SK-N-SH (cell line): ENCODE measurements around the gene BSCL2.

ENCODE experiments used
- ELF1 ChIP-seq: IDR thresholded peaks from 2 replicates; pipeline ENCODE4 v1.4.0; 2012
- EP300 ChIP-seq, 2 experiments: IDR thresholded peaks; 2 replicates each; pipeline versions ENCODE4 v1.4.0 to v1.6.1; 2012; ENCODE audit warnings: borderline replicate concordance in 1 of 2, low read depth in 1 of 2, low read length in 1 of 2
- FOXJ3 ChIP-seq: sonication (generic); formaldehyde crosslinking; IDR thresholded peaks from 2 replicates; pipeline ENCODE4 v1.5.1; 2020; ENCODE audit warnings: mild to moderate bottlenecking, missing genetic modification reagents
- POLR2AphosphoS5 ChIP-seq: IDR thresholded peaks from 2 replicates; pipeline ENCODE4 v1.6.1; 2012; ENCODE audit warnings: low read depth, low read length
- RCOR1 ChIP-seq: fragments of 150-350 bp; IDR thresholded peaks from 2 replicates; pipeline ENCODE4 v1.6.1; 2017; ENCODE audit warnings: antibody characterized with exemption, low read length
- RFX5 ChIP-seq: IDR thresholded peaks from 2 replicates; pipeline ENCODE4 v1.6.1; 2012; ENCODE audit warnings: mild to moderate bottlenecking, improper control_type of control experiment, low read length
- SIN3A ChIP-seq: IDR thresholded peaks from 2 replicates; pipeline ENCODE4 v1.6.1; 2012; ENCODE audit warnings: low read depth, mild to moderate bottlenecking, low read length, moderate library complexity, borderline replicate concordance
- TAF1 ChIP-seq: IDR thresholded peaks from 2 replicates; pipeline ENCODE4 v1.6.1; 2012; ENCODE audit warnings: low read depth, mild to moderate bottlenecking, low read length, moderate library complexity, borderline replicate concordance
- USF1 ChIP-seq: IDR thresholded peaks from 2 replicates; pipeline ENCODE4 v1.4.0; 2012; ENCODE audit warnings: low read depth, borderline replicate concordance
- TF ChIP-seq, protein P1 (sequence below): fragments of 200-600 bp; sonication (generic); IDR thresholded peaks from 2 replicates; pipeline ENCODE4 v1.6.1; 2017; ENCODE audit warnings: antibody characterized with exemption, mild to moderate bottlenecking, moderate library complexity
- TF ChIP-seq, protein P2 (sequence below): IDR thresholded peaks from 2 replicates; pipeline ENCODE4 v1.4.0; 2012; ENCODE audit warnings: low read depth
- TF ChIP-seq, protein P3 (sequence below): fragments of 150-350 bp; IDR thresholded peaks from 2 replicates; pipeline ENCODE4 v1.6.1; 2017; ENCODE audit warnings: antibody characterized with exemption, low read length, low read depth, borderline replicate concordance

DNA sequence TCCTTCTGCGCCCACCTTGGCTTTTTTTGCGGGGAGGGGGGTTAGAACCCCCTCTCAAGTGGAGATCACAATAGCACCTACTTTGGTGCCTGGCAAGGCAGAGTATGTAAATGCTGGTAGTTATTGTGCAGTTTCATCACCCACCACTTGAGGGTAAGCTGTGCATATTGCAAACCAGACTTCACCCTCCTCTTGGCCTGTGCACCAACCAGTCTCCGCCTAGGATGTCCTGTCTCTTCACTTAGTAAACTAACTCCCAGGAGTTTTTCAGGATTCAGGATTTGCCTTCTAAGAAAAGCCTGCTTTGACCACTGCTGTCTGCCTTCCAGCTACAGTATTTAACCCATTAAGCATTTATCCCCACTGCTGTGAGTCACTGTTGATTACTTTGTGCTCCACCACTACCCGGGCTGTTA lies 26.4 kb downstream of the BSCL2 start:
- TF ChIP-seq, protein P1, sequence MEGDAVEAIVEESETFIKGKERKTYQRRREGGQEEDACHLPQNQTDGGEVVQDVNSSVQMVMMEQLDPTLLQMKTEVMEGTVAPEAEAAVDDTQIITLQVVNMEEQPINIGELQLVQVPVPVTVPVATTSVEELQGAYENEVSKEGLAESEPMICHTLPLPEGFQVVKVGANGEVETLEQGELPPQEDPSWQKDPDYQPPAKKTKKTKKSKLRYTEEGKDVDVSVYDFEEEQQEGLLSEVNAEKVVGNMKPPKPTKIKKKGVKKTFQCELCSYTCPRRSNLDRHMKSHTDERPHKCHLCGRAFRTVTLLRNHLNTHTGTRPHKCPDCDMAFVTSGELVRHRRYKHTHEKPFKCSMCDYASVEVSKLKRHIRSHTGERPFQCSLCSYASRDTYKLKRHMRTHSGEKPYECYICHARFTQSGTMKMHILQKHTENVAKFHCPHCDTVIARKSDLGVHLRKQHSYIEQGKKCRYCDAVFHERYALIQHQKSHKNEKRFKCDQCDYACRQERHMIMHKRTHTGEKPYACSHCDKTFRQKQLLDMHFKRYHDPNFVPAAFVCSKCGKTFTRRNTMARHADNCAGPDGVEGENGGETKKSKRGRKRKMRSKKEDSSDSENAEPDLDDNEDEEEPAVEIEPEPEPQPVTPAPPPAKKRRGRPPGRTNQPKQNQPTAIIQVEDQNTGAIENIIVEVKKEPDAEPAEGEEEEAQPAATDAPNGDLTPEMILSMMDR, result peak; percentile 64
- TF ChIP-seq USF1, result no peak
- TF ChIP-seq SIN3A, result no peak
- TF ChIP-seq RCOR1, result no peak
- no peak for TF ChIP-seq TAF1
- TF ChIP-seq, protein P2, sequence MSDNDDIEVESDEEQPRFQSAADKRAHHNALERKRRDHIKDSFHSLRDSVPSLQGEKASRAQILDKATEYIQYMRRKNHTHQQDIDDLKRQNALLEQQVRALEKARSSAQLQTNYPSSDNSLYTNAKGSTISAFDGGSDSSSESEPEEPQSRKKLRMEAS, result no peak
- no peak for TF ChIP-seq RFX5
- no peak for TF ChIP-seq FOXJ3 (CRISPR knock-in tag)
- no peak for TF ChIP-seq POLR2AphosphoS5
- TF ChIP-seq, protein P3, sequence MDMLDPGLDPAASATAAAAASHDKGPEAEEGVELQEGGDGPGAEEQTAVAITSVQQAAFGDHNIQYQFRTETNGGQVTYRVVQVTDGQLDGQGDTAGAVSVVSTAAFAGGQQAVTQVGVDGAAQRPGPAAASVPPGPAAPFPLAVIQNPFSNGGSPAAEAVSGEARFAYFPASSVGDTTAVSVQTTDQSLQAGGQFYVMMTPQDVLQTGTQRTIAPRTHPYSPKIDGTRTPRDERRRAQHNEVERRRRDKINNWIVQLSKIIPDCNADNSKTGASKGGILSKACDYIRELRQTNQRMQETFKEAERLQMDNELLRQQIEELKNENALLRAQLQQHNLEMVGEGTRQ, result no peak
- TF ChIP-seq EP300 (IDR thresholded peaks at IDR 0.05; ENCODE audit: borderline replicate concordance in 1 of 2, low read depth in 1 of 2, low read length in 1 of 2), result no peak
- no peak for TF ChIP-seq ELF1
